ENCODE measurements around the gene TBC1D5.

GRCh38 chr3:17354341-17354740 lies 388.1 kb downstream of the TBC1D5 start:
- TF ChIP-seq POLR2AphosphoS5 (IDR thresholded peaks at IDR 0.05; ENCODE audit: borderline replicate concordance, low read depth, low read length) (no peak), EZH2 (IDR thresholded peaks at IDR 0.05) (no peak)
